DMS114 treated with DMSO at 0.1 percent for 48 hours (cell line): ENCODE measurements around the gene EPX.

Source experiments
- DNase-seq: peaks from one replicate; lab custom pipeline; 2025; ENCODE audit not compliant: unreplicated experiment; lab: John Stamatoyannopoulos, UW

Gene EPX

GRCh38 chr17:58224315-58224714 is 31.8 kb downstream of the EPX start:
- DNase-seq = no peak

GRCh38 chr17:58227733-58228132 is 35.2 kb downstream of the EPX start:
- no peak for DNase-seq

- no peak for DNase-seq
Measured at GRCh38 chr17:58228679-58229078, 36.2 kb downstream of the EPX start.

- DNase-seq = no peak
Measured at GRCh38 chr17:58229384-58229783, 36.9 kb downstream of the EPX start.

GRCh38 chr17:58229881-58230280 is 37.4 kb downstream of the EPX start:
- no peak for DNase-seq

- no peak for DNase-seq
Measured at GRCh38 chr17:58231641-58232040, 39.1 kb downstream of the EPX start.

- DNase-seq = no peak
Measured at GRCh38 chr17:58232707-58233156, 40.2 kb downstream of the EPX start.

- no peak for DNase-seq
Measured at GRCh38 chr17:58233543-58233942, 41.0 kb downstream of the EPX start.

GRCh38 chr17:58234512-58234911 is 42.0 kb downstream of the EPX start:
- DNase-seq = no peak

GRCh38 chr17:58235821-58236220 is 43.3 kb downstream of the EPX start:
- no peak for DNase-seq

GRCh38 chr17:58236394-58236793 is 43.9 kb downstream of the EPX start:
- no peak for DNase-seq

GRCh38 chr17:58238147-58238634 is 45.7 kb downstream of the EPX start, which contains the start of gene LPO:
Gene LPO, plus strand, starts transcription at chr17:58238584. Its CDS starts 4,396 bp downstream, at chr17:58242980.
- no peak for DNase-seq

GRCh38 chr17:58239987-58240386 is 47.5 kb downstream of the EPX start:
- DNase-seq = no peak

GRCh38 chr17:58242171-58242784 is 49.8 kb downstream of the EPX start:
- DNase-seq = no peak

GRCh38 chr17:58244963-58245362 is 52.4 kb downstream of the EPX start:
- DNase-seq = no peak

GRCh38 chr17:58245428-58246103 is 53.0 kb downstream of the EPX start:
- DNase-seq = no peak

GRCh38 chr17:58246104-58246740 is 53.7 kb downstream of the EPX start:
- no peak for DNase-seq

- no peak for DNase-seq
Measured at GRCh38 chr17:58246781-58247180, 54.3 kb downstream of the EPX start.

- DNase-seq = no peak
Measured at GRCh38 chr17:58247511-58248363, 55.2 kb downstream of the EPX start.

- DNase-seq = no peak
Measured at GRCh38 chr17:58248955-58249269, 56.4 kb downstream of the EPX start.
